Measurements from ENCODE around the gene PROSER3.

DNA sequence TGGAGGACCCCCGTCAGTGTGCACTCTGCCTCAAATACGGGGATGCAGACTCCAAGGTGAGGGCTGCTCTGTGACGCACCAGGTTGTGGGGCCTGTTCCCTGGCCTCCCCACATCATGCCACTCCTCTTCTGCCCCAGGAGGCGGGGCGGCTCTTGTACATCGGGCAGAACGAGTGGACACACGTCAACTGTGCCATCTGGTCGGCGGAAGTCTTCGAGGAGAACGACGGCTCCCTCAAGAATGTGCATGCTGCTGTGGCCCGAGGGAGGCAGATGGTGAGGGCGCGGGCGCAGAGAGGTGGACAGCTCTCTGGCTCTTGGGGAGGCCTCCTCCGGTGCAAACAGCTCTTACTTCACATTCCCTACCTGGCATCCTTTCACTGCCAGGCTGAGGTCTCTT is 29.0 kb upstream of the PROSER3 start:
- TF ChIP-seq, protein P1, sequence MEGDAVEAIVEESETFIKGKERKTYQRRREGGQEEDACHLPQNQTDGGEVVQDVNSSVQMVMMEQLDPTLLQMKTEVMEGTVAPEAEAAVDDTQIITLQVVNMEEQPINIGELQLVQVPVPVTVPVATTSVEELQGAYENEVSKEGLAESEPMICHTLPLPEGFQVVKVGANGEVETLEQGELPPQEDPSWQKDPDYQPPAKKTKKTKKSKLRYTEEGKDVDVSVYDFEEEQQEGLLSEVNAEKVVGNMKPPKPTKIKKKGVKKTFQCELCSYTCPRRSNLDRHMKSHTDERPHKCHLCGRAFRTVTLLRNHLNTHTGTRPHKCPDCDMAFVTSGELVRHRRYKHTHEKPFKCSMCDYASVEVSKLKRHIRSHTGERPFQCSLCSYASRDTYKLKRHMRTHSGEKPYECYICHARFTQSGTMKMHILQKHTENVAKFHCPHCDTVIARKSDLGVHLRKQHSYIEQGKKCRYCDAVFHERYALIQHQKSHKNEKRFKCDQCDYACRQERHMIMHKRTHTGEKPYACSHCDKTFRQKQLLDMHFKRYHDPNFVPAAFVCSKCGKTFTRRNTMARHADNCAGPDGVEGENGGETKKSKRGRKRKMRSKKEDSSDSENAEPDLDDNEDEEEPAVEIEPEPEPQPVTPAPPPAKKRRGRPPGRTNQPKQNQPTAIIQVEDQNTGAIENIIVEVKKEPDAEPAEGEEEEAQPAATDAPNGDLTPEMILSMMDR (IDR thresholded peaks at IDR 0.05), result no peak
- no peak for TF ChIP-seq POLR2A (IDR thresholded peaks at IDR 0.05)

Data from adrenal gland (tissue), 5 donors.